ENCODE data around the gene ICOS.
"Not testable (repeated sequence)": the region's sequence is repeated elsewhere in the genome, so short reads cannot be mapped to it uniquely, and the experiment has no call there.

The ICOS gene

DNA sequence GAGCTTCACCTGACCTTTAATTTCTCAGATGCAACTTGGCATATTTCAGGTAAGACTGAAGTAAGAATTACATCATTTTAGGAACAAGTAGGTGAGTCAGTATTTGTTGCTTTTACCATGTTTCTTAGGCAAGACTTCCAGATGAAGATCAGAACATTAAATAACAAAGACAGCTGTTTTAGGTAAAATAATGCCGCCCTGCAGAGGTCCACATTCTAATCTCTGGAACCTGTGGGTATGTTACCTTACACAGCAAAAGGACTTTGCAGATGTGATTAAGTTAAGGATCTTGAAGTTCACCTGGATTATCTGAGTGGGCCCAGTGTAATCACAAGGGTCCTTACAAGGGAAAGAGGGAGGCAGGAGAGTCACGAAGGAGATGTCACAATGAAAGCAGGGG is 39.3 kb downstream of the ICOS start:
- DNase-seq (ENCODE audit: low read depth in 2 of 2) = no peak

DNA sequence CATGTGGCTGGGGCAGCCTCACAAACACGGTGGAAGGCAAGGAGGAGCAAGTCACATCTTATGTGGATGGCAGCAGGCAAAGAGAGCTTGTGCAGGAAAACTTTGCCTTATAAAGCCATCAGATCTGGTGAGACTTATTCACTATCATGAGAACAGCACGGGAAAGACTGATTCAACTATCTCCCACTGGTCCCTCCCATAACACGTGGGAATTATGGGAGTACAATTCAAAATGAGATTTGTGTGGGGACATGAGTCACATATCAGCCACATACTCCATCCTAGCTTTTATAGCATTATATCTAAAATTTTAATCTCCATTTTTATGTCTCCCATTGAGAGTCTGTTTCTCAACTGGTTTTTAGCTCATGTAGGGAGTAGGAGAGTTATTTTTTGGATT is 45.7 kb downstream of the ICOS start:
- no peak for DNase-seq (ENCODE audit: low read depth in 2 of 2)

DNA sequence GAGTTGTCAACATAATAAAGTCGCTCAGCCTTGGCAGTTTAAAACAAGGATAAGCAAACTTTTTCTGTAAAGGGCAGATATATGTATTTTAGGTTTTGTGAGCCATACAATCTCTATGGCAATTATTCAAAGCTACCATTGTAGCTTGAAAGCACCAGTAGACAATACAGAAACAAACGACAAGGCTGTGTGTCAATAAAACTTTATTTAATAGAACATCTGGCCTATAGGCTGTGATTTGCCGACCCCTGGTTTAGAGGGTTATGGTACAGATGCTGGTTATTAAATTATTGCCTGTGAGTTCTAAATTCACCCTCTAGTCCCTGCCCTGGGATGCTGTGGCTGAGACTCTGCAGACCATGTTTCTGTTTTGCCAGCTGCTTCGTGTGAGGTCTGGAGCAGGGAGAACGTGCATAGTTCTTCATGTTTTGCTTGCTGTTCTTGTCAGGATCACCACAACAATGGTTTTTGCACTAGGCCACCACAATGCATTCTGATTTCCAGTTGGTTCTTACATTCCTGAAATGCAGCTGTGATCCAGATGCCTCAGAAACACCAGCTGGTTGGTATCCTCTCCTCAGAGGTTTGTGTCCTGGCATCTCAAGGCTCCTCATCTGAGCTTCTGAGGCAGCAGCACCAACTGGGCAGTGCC is 46.6 kb downstream of the ICOS start:
- DNase-seq (ENCODE audit: low read depth in 2 of 2) = no peak

DNA sequence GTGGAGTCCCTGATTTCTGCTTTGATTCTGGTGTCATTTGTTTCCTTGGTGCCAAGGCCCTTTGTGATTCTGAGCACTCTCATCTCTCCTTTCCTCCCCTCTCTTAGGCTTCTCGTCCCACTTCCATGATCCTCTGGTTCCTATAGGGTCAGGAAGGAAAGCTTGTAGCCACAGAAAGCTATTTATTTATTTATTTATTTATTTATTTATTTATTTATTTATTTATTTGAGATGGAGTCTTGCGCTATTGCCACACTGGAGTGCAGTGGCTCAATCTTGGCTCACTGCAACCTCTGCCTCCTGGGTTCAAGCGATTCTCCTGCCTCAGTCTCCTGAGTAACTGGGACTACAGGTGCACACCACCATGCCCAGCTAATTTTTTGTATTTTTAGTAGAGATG is 49.4 kb downstream of the ICOS start:
- DNase-seq (ENCODE audit: low read depth in 2 of 2) = not testable (repeated sequence)

DNA sequence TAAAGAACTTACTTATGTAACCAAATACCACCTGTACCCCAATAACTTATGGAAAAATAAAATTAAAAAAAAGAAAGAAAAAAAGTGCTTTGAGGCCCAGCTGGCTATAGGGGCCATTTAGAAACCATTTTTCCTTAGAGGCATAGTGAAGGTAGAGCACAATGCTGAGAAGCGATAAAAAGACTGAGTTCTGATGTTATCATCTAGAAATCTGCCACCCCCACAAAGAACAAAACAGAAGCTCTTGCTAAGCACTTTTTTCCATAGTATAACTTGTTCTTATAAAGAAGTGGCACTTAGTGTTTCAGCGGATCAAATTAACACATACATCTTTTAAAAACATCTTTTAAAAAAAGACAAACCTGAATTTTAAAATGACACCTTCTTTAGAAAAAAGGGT is 51.4 kb downstream of the ICOS start:
- no peak for DNase-seq (ENCODE audit: low read depth in 2 of 2)

DNA sequence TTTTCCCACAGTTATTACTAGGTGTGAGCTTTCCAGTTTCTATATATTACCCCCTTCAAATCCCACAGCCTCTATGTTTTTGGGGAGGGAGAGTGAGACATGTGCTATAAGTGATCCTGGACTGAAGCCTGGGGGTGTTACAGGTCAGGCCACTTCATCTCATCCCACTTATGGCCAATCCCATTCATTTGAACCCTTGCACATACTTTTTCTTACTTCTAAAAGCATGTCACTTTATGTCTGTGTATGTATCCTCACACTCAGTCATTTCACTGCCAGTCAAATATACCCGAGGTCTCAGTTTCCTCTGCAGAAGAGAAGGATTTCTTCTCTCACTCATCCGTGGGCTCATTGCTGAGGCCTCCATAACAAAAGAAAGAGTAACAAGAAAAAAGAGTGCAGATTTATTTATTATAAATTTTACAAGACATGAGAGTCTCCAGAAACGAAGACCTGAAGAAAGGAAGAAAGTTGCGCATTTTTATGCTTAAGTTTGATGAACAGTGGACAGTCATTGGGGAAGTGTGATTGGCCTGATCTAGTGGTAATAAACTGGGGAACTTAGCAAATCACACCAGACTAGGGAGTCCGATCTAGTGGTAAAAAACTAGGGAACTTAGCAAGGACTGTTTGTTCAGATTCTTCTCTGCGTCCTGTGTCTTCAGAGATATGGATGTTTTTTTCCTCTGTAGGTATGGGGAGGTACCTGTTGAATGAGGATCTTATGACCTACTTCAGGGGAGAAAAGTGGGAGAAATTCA is 52.1 kb downstream of the ICOS start:
- no peak for DNase-seq (ENCODE audit: low read depth in 2 of 2)

DNA sequence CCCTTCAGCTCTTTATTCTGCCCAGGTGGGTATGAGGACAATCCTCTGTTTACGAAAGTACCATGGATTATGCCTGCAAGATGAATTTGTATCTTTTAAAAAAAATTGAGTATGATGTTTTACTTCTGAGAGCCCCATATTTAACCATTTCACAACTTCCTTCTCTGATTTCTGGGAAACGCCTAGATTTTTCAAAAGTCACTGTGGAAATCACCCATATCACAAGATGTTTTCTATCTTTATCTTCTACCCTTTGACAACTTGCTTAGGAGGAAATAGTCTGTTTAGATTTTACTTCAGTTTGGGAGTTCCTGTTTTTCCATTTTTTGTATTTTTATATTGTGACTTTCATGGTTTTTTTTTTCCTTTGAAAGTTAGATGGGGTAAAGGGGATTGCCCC is 53.0 kb downstream of the ICOS start:
- no peak for DNase-seq (ENCODE audit: low read depth in 2 of 2)

DNA sequence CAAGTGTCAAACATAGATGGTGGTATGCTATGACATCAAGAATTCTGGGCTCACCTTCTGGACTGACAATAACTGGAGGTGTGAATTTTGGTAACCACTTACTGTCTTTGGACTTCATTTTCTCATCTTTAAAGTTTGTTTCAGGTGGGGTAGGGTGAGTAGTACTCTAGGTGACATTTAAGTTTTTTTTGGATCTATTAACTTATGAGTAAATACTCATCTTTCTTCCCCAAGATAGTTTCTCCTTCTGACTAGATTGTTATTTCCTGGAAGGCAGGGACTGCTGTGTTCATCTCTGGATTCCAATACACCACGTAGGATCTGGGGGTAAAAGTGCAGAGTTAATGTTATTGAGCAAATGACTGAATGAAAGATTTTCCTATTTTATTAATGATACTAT is 55.9 kb downstream of the ICOS start:
- no peak for DNase-seq (ENCODE audit: low read depth in 2 of 2)

DNA sequence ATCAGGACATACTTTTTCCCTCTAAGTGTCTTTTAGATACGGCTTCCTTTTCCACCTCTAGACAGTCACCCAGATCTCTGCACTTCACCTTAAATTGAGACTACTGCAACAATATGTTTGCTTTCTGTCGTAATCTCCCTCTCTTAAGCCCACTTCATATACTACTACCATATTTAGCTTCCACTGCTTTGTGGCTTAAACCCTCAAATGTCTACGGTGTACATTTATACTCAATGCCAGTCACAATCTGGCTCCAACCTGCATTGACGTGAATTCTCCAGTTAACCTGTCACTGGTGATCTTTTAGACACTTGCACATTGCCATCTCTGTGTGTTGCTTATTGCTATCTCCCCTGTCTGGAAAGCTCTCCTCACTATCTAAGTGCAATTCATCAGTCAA is 56.4 kb downstream of the ICOS start:
- DNase-seq (ENCODE audit: low read depth in 2 of 2) = no peak

DNA sequence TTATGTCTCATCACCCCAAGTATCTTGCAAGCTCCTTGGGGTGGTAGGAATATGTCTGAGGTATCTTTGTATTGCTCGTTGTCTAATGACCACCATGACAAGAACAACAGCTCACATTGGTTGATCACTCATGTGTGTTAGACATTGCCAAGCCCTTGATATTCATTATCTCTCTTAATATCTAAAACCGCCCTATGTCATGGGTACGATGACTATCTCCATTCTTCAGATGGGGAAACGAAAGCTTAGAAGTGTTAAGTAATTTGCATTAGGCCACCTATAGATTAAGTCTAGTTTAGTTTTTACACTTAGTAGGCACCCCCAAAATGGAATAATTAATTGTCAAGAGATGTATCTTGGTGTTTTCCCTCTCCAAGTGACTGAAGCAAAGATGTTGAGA is 57.0 kb downstream of the ICOS start:
- DNase-seq (ENCODE audit: low read depth in 2 of 2) = no peak

DNA sequence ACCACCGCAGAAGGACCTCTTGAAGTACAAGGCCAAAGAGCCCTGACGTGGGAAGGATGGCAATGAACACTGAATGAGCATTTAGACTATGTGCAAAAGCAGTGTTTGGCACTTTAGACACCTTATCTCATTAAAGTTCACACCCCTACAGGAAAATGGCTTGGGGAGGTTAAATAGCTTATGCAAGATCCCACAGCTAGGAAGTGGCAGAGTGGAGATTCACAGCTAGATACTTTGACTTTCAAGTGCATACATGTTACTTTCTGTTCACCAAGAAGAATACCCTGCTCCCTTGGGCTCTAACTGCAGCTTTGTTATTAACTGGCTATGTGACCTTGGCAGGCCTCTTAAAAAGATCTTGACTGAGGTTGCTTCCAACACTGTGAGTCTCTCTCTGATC is 58.2 kb downstream of the ICOS start:
- DNase-seq (ENCODE audit: low read depth in 2 of 2) = no peak

DNA sequence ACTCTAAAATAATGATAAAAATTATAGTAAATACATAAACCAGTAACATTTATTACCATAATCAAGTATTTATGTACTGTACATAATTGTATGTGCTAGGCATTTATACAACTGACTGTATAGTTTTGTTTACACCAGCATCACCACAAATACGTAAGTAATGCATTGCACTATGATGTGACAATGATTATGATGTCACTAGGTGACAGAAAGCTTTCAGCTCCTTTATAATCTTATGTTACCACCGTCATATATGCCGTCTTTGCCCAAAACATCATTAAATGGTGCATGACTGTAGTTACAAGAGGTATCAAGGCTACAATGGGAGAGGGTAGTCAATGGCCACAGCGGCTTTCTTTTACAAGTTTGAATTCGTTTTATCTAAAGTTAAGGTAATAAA is 60.1 kb downstream of the ICOS start:
- DNase-seq (ENCODE audit: low read depth in 2 of 2) = no peak

DNA sequence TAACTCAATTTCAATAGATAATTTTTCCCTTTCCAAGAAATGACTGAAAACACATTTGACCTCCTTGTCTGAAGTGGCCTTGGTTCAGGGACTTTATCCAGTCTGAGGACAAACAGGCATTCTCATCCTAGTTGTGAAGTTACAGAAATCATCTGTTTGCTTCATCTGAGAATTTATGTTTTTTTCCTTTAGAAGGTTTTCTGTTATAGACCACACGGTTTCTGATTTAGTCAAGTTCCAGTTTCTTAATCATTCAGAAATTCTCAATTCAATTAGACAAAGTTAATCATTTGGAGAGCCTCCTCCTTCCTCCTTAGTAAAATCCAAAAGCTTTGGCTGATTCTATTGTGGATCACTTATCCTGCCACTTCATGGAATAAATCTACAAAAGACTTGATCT is 60.9 kb downstream of the ICOS start:
- no peak for DNase-seq (ENCODE audit: low read depth in 2 of 2)

DNA sequence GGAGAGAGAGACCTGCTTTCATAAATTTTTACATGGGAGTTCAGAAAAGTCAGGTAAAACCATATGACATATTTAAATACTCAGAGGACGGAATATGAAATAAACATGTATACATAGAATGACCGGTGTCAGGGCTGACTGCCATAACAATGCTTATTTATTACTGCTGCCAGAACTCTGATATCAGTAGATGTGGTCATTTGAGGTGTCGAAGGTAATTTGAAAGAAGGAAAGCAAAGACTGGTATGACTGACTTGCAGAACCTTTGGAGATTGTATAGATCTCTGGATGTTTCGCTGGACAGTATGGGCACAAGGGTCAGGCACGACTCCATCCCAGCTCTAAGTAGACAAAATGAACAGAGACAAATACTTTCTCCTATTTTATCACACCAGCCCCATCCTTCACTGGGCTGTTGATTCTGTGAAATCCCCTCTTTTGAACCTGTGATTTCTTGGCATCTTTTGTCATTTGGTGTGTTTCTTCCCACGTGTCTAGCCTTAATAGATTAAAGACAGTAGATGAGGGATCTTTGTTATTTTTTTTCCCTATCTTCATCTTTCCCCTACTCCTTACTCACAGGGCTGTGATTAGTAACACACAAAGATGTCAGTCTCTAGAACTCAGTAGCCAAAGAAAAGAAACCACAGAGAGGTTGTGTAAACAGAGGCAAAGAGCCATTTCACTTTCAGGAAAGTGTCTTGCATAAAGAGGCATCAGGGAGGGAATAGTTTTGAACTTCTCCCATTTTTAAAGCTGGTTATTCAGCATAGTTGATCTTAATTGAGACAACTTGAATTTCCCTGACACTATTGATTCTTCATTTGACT is 61.6 kb downstream of the ICOS start:
- DNase-seq (ENCODE audit: low read depth in 2 of 2) = no peak

DNA sequence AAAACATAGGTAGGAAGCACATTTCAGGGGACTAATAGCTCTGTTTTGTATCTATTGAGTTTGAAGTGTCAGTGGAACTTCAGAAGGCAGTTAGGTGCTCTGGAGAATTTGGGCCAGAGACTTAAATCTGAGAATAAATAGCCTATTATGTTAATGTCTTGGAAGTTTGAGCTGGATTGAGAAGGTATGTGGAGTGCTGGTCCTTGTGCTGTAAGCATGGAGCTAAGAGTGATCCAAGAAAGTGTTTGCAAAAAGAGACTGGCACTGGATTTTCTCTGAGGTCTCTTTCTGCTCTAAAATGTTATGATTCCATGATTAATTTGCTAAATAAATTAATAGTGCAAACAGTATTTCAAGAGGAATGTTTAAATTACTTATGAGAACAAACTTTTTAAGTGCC is 63.3 kb downstream of the ICOS start:
- DNase-seq (ENCODE audit: low read depth in 2 of 2) = no peak

DNA sequence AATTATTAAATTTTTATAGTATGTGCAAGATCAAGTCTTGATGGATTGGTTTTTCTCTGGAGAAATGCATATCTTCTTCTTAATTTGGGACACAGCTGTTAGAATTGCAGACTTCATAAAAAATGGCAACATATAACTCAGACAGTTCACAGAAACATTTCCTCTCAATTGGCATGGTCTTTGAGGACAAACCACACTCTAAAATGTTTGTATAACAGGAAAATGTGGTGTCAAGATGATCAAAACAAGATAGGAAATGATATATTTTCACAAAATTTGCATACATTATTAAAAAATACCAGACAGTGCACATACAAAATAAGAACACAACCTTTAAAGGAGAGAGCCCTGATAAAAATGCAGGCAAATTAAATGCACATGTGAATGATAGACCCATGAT is 63.9 kb downstream of the ICOS start:
- no peak for DNase-seq (ENCODE audit: low read depth in 2 of 2)

DNA sequence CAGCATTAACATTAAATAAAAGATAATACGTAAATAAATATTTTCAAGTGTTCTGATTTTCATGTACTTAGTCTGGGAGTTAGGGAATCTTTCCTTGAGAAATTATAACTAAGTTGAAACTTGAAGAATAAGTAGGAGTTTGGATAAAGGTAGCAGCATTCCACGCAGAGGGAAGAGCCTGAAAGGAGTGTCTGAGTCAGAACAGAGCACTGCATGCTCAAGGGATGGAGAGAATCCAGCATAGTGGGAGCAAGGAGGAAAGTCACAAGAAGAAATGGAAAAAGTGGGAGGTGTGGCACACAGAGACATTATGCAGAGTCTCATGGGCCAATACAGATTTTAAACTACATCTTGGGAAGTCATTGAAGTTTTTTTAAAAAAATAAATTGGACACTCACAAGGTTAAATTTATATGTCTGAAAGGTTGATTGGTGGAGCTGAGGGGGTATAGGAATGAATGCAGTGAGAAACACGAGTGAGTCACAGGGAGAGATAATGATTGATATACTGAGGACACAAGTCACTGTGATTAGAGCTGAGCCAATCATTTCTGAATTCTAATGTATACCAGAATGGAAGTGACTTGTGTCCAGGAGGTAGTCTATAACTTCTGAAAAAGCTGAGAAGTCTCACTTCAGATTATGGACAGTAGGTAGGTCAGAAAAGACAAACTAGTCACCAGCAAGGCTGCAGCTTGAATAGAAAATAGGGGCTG is 66.9 kb downstream of the ICOS start:
- DNase-seq (ENCODE audit: low read depth in 2 of 2) = no peak

DNA sequence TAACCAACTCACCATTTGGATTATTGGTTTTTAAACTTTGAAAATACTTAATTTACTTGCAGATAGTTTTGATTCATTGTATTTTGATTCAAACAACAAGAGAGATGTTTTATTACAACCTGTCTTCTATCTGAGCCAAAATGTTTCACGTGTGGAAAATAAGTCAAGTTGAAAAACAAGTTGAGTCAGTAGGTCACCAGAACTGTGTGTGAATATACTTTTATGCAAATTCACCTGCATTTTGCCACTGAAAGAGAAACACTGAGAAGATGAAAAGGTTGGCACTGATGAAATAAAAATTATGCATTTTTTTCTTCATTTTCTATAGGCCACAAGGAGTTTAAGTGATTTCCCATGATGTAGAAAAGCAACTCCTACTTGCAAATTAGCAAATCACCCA is 68.3 kb downstream of the ICOS start:
- no peak for DNase-seq (ENCODE audit: low read depth in 2 of 2)

DNA sequence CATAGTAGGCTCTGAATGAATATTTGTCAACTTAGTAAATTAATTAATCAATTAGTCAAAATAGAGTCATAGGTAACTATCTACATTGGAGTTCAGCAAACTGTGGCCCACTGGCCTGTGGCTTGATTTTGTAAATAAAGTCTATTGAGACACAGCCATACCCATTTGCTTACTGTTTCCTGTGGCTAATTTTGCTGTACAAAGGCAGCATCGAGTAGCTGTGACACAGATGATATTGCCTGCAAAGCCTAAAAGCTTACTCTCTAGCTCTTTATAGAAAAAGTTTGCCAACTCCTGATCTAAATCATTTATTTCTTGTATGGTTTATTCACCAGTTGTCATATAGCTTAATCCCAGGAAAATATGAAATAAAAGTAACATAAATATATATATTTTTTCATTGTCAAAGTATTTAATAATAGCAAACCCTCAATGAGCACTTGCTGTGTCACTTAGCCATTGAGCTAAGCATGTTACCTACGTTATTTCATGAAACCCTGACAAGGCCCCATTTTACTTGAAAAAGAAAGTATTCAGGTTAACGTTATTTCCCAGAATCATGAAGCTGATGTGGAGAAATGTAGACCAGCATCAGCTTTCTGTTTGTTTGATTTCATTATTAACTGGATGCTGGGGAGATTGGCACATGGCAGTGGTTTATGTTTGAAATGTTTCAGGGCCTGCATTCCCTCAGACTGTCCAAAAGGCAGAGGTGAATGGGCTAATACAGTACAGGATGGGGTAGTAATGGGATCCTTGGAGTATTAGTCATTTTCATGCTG is 69.6 kb downstream of the ICOS start:
- DNase-seq (ENCODE audit: low read depth in 2 of 2) = no peak

DNA sequence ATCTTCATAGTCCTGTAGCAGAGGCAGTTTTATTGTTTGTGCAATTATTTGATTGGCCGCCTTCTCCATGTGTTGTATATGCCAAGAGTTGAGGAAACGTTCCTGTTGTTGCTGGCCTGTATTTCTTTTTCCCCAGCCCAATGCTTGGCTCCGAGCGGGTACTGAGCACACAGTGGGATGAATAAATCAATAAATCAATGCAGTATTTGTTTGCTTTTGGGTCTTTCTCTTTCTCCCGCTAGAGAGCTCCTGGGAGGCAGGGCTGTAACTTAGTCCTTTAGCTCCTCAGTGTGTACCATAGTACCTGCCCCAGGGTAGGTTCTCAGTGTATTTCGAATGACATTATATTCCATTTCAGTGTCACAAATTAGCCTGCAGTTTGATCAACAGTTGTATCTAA is 71.8 kb downstream of the ICOS start:
- DNase-seq (ENCODE audit: low read depth in 2 of 2) = no peak

All from stimulated activated CD8-positive, alpha-beta memory T cell treated with anti-CD3 and anti-CD28 coated beads, Interleukin-2, amount 100 ng/mL, for 48 hours (primary cell).